Dermis microvascular lymphatic vessel endothelial cell (primary cell): Measurements from ENCODE around the gene TMEM121. TPM values are rescaled to one million over a fixed set of nuclear protein-coding genes. Genes with fewer than 3 reads are reported as not detected.

Source experiments
- DNase-seq, 2 donors: peaks; one replicate each; pipeline versions ENCODE4 v3.0.0 to v3.0.0-alpha.2; 2010; ENCODE audit warnings: low read depth in 2 of 2
- total RNA-seq: library from RNA; depleted of rRNA; stranded (reverse); fragments of >200 nt; gene quantifications from 2 replicates; pipeline ENCODE4 v1.2.1, GENCODE V29; 2014

Gene TMEM121
- total RNA-seq: 6.4 and 9.5 TPM in 2 replicates

DNA sequence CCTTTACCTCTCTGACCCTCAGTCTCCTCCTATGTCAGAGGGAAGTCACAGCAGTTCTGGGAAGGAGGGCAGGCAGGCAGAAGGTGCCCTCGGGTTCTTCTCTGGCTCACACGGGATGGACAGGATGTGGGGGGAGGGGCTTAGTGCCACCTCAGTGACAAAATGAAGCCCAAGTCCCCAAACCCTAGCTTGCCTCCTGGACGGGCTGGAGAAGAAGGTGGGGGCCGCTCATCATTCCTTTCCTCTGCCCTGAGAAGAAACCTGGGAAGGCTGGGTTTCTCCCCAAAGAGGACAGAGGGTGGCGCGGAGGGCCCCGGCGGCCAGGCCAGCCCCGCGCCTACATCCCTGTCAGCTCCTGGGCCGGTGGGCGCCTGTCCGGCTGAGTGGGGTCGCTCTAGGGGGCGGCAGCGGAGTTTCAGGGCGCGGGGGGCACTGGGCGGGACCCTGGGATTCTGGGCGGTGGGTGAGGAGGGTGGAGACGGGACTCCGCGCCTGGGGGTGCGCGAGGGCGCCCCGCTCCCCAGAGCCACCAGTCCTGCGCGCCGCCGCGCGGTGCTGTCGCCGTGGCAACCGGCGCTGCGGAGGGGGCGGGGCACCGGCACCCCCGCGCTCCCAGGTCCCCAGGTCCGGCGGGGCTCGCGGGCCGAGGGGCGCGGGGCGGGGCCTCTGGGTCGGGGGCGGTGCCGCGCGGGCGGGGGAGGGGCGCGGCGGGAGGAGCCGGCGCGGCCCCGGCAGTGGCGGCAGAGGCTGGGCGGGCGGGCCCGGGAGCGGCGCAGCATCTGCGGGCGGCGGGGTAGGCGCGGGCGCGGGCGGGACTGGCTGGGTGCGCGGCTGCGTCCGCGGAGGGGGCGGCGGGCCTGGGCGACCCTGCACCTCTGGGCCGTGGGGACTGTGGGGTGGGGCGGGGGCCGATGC lies at the start of gene TMEM121:
Gene TMEM121 (plus strand): TSS at position 723 of the 915 bp plus-strand sequence. CDS start 2,252 bp downstream, outside the sequence.
- DNase-seq: no peak

DNA sequence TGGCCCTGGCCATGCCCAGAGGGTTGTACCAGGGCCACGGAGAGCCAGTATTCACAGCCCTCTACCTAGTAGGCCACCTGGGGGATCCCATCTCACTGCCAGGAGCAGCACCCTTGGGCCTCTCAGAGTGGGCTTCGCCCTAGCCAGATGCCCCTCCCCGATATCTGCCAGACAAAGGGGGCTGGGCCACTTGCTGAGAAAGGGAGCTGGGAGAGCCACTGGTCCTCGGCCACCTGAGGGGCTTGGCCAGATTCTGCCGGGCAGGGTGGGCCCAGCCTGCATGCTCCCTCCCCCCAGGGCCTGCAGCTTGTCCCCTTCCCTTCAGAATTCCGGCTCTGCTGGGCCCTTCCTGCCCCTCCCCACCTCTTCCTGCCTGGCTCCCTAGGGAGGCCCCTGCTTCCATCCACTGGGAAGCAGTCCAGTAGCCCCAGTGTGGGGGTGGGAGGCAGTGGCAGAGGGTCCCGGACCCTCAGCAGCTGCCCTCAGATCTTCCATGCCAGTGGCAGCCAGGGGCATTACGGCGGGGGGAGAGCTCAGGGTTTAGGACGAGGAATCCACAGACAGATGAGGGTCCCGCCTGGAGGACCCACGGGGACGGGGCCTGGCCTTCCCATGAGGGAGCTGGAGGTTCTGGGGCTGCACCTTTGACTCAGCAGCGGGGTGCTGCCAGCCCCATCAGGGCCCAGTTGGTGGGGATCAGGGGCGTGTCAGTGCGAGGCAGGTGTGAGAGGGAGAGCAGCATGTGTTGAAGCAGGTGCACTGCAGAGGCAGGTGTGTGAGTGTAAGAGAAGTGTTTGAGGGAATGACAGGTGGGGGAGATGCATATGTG lies 49.3 kb upstream of the TMEM121 start:
- DNase-seq: peak in 1 of 2 donors; percentile 50

GRCh38 chr14:105477660-105478397 lies 48.6 kb upstream of the TMEM121 start:
- DNase-seq: peak in 1 of 2 donors; percentile 52

DNA sequence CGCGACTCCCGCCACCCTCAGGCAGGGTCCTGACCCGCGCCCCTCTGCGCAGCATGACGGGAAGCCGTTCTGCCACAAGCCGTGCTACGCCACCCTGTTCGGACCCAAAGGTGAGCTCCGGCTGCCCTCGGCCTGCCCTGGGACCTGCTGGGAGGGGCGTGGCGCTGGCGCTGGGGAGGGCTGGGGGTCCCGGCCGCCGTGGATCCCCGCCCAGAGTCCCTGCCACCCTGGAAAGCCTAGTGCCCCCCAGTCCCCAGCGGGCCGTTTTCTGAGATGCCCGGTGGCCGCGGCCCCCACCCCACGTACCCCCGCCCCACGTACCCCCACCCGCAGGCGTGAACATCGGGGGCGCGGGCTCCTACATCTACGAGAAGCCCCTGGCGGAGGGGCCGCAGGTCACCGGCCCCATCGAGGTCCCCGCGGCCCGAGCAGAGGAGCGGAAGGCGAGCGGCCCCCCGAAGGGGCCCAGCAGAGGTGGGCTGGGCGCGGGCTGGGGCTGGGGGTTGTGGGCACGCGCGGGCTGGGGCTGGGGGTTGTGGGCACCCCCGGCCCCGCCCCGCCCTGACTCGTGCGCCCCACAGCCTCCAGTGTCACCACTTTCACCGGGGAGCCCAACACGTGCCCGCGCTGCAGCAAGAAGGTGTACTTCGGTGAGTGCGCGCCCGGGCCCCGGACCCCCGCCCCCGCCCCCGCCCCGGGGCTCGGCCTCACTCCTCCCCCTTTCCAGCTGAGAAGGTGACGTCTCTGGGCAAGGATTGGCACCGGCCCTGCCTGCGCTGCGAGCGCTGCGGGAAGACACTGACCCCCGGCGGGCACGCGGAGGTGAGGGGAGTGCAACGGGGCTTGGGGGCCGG lies 47.8 kb upstream of the TMEM121 start:
- no peak for DNase-seq

- DNase-seq: no peak
Observed at GRCh38 chr14:105479431-105480158, 46.8 kb upstream of the TMEM121 start.

DNA sequence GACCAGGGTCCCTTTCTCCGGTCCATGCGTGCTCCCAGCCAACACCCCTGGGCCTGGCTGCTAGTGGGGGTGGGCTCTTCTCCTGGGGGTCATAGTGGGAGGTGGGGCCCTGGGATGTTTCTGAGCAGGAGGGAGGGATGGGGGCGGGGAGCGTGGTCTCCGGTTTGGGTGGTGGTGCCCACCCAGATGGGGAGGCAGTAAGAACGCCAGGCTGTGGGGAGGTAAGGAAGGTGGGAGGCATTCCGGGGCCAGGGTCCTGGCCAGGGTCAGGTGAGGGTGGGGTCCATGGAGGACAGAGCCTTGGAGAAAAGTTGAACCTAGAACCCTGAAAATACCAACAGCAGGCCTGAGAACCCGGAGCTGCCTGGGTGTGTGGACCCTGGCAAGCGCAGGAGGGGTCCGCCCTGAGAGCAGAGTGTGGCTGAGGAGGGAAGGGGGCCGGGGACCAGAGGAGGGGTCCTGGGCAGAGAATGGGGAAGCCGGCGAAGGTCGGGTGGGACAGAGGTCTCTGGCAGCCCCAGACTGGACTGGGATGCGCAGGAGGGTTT lies 46.1 kb upstream of the TMEM121 start:
- no peak for DNase-seq

DNA sequence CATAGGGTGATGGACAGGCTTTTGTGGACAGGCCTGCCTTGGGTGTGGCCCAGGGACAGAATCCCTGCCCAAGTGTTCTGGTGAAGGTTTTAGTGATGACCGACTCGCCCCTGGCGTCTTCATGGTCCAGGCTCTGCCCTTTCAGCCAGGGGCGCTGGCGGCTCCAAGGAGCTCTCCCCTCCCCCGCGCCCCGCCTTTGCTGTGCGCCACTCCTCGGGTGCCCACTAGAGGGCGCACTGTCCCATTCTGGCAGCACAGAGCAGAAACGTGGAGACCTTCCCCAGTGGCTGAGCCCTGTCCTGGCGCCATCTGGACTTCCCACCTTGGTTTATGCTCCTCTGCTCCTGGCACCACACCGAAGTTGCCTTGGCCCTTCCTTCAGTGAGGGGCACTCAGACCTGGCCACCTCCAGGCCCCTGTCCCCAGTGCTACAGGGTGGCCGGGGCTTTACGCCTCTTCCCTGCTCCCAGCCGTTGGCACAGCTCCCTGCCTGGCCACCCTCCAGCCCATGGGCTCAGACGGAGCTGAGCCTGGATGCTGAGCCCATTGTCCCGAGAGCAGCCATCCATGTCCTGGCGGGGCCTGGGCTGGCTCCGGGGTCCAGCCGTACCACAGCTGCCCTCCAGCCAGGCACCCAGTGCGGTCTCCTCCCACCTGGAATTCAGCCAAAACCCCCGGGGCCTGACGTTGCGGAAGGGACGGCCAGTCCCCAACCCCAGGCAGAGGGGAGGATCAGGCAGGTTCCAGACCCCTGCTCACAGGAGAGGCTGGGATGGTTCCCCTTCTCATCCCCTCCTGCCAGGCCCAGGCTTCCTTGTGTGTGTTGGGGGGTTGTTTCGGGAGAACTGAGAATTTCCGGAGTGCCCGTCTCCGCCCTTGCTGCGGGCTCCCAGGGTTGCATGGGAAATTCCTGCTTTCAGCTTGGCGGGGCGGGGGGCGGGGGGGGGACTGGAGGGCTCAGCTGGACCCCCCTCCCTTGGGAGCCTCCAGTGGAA lies 45.3 kb upstream of the TMEM121 start:
- DNase-seq: peak; percentile 74 to 92

DNA sequence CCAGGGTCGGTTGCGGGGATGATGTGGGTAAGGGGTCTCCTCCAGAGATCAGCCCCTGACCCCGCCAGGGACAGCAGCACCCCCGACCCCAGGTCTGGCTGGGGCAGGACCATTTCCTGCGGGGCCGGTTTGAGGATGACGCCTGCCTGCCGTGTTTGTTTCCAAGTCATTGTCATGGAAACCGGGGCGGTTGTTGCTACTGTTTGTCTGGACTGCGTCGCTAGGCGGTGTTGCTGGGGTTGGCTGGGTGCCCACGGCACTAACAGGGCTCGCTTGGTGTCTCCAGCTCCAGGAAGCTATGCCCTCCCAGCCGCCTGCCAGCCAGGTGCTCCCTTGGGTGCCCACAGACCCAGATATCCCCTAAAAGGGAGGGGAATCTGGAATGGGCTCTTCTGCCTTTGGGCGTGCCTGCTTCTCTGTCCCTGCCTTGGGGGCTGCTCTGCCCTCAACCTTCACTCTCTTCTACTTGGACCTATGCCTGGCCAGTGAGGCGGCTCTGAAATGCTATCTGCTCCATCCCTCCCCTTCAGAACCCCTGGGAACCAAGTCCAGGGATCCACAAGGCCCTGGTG lies 44.4 kb upstream of the TMEM121 start:
- DNase-seq: peak; percentile 98 to 99

DNA sequence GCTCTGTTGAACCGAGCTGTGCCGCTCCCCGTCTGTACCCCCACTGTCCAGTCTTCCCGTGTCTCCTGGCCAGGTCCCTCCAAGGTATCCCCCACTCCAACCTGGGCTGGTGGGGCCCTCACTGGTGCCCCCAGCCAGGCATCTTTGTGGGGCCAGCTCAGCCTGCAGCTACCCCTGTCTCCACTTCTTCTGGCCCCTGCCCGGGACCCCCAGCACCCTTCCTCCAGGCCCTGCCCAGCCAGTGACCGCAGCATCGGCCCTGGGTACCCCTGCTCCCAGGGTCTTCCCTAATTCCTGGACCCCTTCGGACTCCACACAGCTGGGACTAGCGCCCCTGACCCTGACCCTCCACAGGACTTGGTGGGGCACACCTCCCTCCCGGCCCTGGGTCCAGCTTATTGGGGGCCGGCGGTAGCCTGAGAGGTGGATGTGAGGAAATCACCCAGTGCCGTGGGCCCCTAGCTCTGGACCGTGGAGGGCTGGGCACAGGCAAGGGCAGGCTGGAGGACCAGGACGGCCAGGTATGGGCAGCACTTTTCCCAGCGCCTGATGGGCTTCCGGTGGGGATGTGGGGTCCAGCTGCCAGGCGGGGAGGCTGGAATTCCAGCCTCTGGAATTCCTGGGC lies 43.8 kb upstream of the TMEM121 start:
- DNase-seq: no peak

GRCh38 chr14:105483300-105484068 lies 42.9 kb upstream of the TMEM121 start:
- no peak for DNase-seq

DNA sequence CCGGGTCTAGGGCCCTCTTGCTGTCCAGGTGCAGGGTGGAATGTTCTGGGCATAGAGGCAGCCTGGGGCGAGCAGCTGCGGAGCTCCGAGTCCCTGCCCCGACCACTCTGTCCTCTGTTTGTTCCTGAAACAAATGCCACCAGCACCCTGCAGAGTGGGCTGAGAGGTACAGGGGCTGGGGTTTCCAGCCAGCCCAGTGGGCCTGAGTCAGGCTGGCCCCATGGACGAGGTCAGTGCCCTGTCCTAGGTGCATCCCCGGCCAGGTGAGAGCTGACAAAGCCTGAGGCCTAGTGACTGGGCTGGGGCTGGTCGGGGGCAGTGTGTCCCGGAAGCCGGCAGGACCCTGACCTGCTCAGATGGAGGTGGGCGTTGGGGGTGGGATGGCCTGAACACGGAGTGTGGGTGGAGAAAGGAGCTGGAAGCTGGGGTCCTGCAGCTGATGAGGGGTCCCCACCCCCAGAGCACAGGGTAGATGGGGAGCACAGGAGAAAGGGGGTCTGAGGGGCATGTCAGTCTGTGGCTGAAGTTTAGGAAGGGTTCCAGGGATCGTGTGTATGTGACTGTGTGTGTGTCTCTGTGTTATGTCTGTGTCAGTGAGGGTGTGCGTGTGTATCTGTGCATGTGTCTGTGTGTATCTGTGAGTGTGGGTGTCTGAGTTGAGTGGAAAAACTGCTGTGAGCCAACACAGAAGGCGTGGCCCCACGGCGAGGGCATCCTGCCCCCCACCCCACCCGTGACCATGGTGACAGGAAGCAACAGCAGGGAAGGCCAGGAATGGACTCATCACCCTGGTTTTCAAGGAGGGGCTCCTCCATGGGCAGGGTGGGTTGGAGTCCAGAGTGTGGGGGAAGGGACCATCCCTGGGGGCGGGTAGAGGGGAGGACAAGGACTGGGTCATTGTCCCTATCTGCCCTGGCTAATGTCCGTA lies 42.0 kb upstream of the TMEM121 start:
- peak; percentile 62 to 88 for DNase-seq

GRCh38 chr14:105484997-105485393 lies 41.4 kb upstream of the TMEM121 start:
- no peak for DNase-seq

DNA sequence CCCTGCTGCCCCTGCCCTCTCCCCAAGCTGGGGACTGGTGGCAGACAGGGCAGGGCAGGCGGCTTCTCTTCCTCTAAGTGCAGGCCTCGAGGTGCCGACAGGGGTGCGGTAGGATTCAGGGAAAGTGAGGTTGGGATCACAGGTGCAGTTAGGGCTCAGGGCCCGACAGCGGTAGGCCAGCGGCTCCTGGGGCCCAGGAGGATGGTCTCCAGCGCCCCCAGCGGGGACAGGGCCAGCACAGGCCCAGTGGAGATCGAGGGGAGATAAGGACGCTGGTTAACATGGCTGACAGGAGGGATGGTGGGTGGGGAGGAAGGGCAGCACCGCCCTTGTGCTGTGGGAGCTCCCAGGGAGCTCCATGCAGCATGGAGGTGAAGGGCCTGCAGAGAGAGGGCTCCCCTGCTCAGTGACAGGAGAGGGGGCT lies 40.6 kb upstream of the TMEM121 start:
- peak in 1 of 2 donors; percentile 58 for DNase-seq

DNA sequence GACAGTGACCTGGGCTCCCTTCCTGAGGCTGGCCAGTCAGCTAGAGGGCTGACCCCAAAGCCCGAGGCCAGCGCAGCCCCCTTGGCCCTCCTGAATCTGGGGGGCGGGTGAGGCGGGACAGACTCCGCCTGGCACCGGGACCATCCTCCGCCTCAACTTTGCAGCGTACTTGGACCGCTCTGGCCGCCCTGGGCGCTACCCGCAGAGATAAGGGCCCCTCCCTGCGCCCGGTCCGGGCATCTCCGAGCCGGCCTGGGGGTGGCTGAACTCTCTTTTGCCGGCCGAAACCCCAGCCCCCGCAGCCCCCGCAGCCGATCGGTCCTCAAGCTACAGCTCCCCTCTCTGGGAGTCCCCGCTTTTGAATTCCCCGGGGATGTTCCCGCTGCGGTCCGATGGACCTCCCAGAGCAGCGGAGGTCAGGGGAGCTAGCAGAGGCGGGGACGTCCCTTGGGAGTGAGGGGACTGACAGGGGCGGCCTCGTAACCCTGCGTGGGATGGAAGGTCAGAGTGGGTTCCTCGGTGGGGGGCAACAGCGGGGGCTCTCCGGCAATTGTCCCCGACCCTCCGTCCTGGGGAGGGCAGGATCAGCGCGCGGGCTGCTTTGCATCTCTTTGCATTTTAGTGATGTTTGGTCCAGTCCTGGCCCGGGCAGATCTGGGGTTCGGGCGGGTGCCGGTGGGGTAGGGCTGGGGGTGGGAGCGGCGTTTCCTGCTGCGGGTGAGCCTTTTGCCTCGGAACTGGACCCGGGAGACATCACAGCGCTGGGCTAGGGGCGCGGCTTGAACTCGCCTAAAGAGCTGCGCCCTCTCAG lies 40.0 kb upstream of the TMEM121 start, which contains the start of gene CRIP1:
Gene CRIP1 (plus strand): TSS at position 724 of the 811 bp plus-strand sequence. CDS start 374 bp downstream, outside the sequence.
- DNase-seq: no peak
